ENCODE data around the gene ADH5.

The ADH5 gene

DNA sequence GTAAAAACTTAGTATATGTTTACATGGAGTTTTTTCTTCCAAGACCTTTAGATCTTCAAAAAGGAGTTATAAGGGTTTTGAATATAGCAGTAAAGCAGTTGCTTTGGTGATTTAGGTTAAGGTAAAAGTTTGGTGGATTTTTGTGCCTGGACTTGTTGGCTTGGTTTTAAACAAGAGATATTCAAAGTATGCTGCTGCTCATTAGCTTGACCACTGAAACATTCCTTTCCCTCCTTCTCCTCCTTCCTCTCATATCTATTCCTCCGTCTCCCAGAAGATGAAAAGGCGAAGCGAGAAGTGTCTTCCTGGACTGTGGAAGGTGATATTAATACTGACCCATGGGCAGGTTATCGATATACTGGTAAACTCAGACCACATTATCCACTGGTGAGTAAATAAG, 54.6 kb downstream of the ADH5 start:
- no peak for DNase-seq (ENCODE audit: low read depth)
- no peak for TF ChIP-seq CTCF (IDR thresholded peaks at IDR 0.05; ENCODE audit: control insufficient read depth, insufficient read depth, low read depth, low read length, missing control alignments)
- H3K4me3 ChIP-seq (ENCODE audit: control insufficient read depth, low read depth, low read length), result no peak overlapping the region

DNA sequence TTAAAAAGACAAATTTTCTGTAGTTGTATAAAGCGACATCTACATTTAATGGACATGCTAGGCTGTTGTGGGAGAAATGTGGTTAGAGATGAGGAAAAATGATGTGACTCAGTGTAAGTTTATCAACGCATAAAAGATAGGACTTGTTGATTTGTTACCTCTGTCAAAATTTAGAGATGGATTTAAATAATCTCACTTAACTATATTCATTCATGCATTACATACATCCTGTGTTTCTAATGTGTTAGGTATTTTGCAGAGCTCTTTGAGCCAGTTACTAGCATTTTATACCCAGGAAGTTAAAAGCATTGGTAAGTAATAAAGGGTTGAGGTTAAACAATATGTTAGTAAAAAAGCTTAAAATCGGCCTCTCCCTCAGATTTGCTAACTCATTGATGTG, 58.7 kb downstream of the ADH5 start:
- no peak overlapping the region for H3K4me3 ChIP-seq (ENCODE audit: control insufficient read depth, low read depth, low read length)
- TF ChIP-seq CTCF (IDR thresholded peaks at IDR 0.05; ENCODE audit: control insufficient read depth, insufficient read depth, low read depth, low read length, missing control alignments), result no peak
- DNase-seq (ENCODE audit: low read depth), result no peak

- H3K4me3 ChIP-seq (ENCODE audit: control insufficient read depth, low read depth, low read length), result no peak overlapping the region
- no peak for TF ChIP-seq CTCF (IDR thresholded peaks at IDR 0.05; ENCODE audit: control insufficient read depth, insufficient read depth, low read depth, low read length, missing control alignments)
- DNase-seq (ENCODE audit: low read depth), result no peak
These were observed 59.4 kb downstream of the ADH5 start for GRCh38 chr4:99029018-99029735.

DNA sequence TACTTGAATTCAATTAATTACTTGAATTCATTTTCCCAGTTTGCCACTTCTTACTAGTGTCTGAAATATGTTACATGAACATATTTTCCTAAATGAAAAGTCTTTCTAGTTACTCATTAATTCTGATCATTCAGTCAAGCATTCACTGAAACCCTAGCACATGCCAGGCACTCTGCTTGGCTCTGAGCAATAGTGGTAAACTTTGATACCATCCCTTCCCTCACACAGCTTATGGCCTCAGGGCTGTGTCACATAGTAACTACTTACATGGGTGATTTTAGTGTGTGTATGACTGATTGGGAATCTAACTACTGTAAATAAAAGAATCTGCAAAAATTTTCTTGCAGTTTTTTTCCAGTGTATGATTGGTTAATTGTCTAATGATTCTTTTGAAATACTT, 60.4 kb downstream of the ADH5 start:
- no peak for TF ChIP-seq CTCF (IDR thresholded peaks at IDR 0.05; ENCODE audit: control insufficient read depth, insufficient read depth, low read depth, low read length, missing control alignments)
- DNase-seq (ENCODE audit: low read depth), result no peak
- no peak overlapping the region for H3K4me3 ChIP-seq (ENCODE audit: control insufficient read depth, low read depth, low read length)

DNA sequence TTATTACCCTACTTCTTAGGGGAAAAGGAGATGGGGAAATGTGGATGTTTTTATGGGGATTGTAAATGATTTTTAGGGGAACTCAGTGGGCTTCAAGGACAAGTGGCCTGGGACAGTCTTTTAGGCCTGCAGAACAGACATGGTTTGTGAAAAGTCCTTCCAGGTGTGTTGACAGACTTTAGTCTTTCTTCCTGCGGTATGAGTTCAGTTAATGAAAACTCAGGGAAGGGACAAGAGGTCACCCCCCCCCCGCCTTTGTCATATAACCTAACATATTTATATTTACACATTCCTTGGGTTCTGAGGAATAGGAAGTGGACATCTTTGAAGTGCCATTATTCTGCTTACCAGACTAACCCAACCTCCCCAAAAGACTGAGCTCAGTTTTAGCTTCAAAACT, 61.3 kb downstream of the ADH5 start:
- H3K4me3 ChIP-seq (ENCODE audit: control insufficient read depth, low read depth, low read length), result no peak overlapping the region
- TF ChIP-seq CTCF (IDR thresholded peaks at IDR 0.05; ENCODE audit: control insufficient read depth, insufficient read depth, low read depth, low read length, missing control alignments), result no peak
- DNase-seq (ENCODE audit: low read depth), result no peak

DNA sequence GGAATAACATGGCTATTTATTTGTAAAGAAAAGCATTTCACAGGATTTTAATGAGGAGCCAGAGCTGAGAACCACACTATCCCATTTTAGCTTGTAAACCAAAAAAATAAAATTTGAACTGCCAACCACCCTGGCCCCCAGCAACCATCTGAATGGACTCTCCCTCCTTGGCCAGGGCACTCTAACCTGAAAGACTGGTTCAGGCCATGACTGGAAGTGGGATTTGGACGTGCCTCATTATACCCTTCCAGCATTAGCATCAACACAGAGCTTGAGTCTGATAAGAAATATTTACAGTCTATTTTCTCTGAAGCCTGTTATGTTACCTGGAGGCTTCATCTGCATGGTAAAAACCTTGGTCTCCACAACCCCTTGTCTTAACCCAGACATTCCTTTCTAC, 63.1 kb downstream of the ADH5 start:
- no peak for DNase-seq (ENCODE audit: low read depth)
- H3K4me3 ChIP-seq (ENCODE audit: control insufficient read depth, low read depth, low read length), result no peak overlapping the region
- TF ChIP-seq CTCF (IDR thresholded peaks at IDR 0.05; ENCODE audit: control insufficient read depth, insufficient read depth, low read depth, low read length, missing control alignments), result no peak
